ENCODE data around the gene RIOK2.

RIOK2 gene
- 17.6 to 29.2 (median 29.0) reads per million in 3 donors for total RNA-seq

- Histone ChIP-seq H3K27ac (ENCODE audit: insufficient read depth, low read length, poor library complexity, severe bottlenecking) (peak within 1 kb of the TSS; percentile 91), H3K9me3 (ENCODE audit: control insufficient read depth, low read length) (no peaks in the 10 kb centered on the region), H3K27me3 (replicated peaks; ENCODE audit: control insufficient read depth, insufficient read depth, low read length, poor library complexity, severe bottlenecking) (no peaks in the 10 kb centered on the region), H3K4me1 (ENCODE audit: control insufficient read depth, insufficient read depth, low read length, poor library complexity, severe bottlenecking) (peaks cover 7% of the 10 kb centered on the region), H3K4me3 (ENCODE audit: insufficient read depth, low read depth, low read length, poor library complexity, severe bottlenecking) (peak within 1 kb of the TSS; percentile 92), H3K36me3 (ENCODE audit: control insufficient read depth, insufficient read depth, low read length) (peaks cover 8% of the 10 kb centered on the region)
- DNase-seq: peak; percentile 76 to 84 (median 80)
These were observed at the start of gene RIOK2 for GRCh38 chr5:97183100-97183929. Gene RIOK2, minus strand, starts transcription at chr5:97183247. Its CDS starts 56 bp downstream, at chr5:97183191.

- H3K27me3 ChIP-seq (replicated peaks; ENCODE audit: control insufficient read depth, insufficient read depth, low read length, poor library complexity, severe bottlenecking): no peaks in the 10 kb centered on the region
- H3K9me3 ChIP-seq (ENCODE audit: control insufficient read depth, low read length): no peaks in the 10 kb centered on the region
- no peak for DNase-seq
- no peak overlapping the region for H3K27ac ChIP-seq (ENCODE audit: insufficient read depth, low read length, poor library complexity, severe bottlenecking)
- no peaks in the 10 kb centered on the region for H3K36me3 ChIP-seq (ENCODE audit: control insufficient read depth, insufficient read depth, low read length)
- H3K4me1 ChIP-seq (ENCODE audit: control insufficient read depth, insufficient read depth, low read length, poor library complexity, severe bottlenecking): no peaks in the 10 kb centered on the region
- no peak overlapping the region for H3K4me3 ChIP-seq (ENCODE audit: insufficient read depth, low read depth, low read length, poor library complexity, severe bottlenecking)
These were observed 48.1 kb upstream of the RIOK2 start for GRCh38 chr5:97231025-97231636.

- no peaks in the 10 kb centered on the region for H3K36me3 ChIP-seq (ENCODE audit: control insufficient read depth, insufficient read depth, low read length)
- no peak for DNase-seq
- no peak overlapping the region for H3K4me3 ChIP-seq (ENCODE audit: insufficient read depth, low read depth, low read length, poor library complexity, severe bottlenecking)
- H3K4me1 ChIP-seq (ENCODE audit: control insufficient read depth, insufficient read depth, low read length, poor library complexity, severe bottlenecking): no peaks in the 10 kb centered on the region
- H3K9me3 ChIP-seq (ENCODE audit: control insufficient read depth, low read length): no peaks in the 10 kb centered on the region
- H3K27me3 ChIP-seq (replicated peaks; ENCODE audit: control insufficient read depth, insufficient read depth, low read length, poor library complexity, severe bottlenecking): no peaks in the 10 kb centered on the region
- no peak overlapping the region for H3K27ac ChIP-seq (ENCODE audit: insufficient read depth, low read length, poor library complexity, severe bottlenecking)
These were observed 46.7 kb upstream of the RIOK2 start for GRCh38 chr5:97229688-97230285.

GRCh38 chr5:97229196-97229595 lies 46.1 kb upstream of the RIOK2 start:
- no peaks in the 10 kb centered on the region for H3K9me3 ChIP-seq (ENCODE audit: control insufficient read depth, low read length)
- H3K27ac ChIP-seq (ENCODE audit: insufficient read depth, low read length, poor library complexity, severe bottlenecking): no peak overlapping the region
- no peaks in the 10 kb centered on the region for H3K36me3 ChIP-seq (ENCODE audit: control insufficient read depth, insufficient read depth, low read length)
- DNase-seq: no peak
- no peak overlapping the region for H3K4me3 ChIP-seq (ENCODE audit: insufficient read depth, low read depth, low read length, poor library complexity, severe bottlenecking)
- H3K4me1 ChIP-seq (ENCODE audit: control insufficient read depth, insufficient read depth, low read length, poor library complexity, severe bottlenecking): no peaks in the 10 kb centered on the region
- H3K27me3 ChIP-seq (replicated peaks; ENCODE audit: control insufficient read depth, insufficient read depth, low read length, poor library complexity, severe bottlenecking): no peaks in the 10 kb centered on the region

- Histone ChIP-seq H3K4me1 (ENCODE audit: control insufficient read depth, insufficient read depth, low read length, poor library complexity, severe bottlenecking) (no peaks in the 10 kb centered on the region), H3K27ac (ENCODE audit: insufficient read depth, low read length, poor library complexity, severe bottlenecking) (no peak overlapping the region), H3K36me3 (ENCODE audit: control insufficient read depth, insufficient read depth, low read length) (no peaks in the 10 kb centered on the region), H3K27me3 (replicated peaks; ENCODE audit: control insufficient read depth, insufficient read depth, low read length, poor library complexity, severe bottlenecking) (no peaks in the 10 kb centered on the region), H3K9me3 (ENCODE audit: control insufficient read depth, low read length) (no peaks in the 10 kb centered on the region), H3K4me3 (ENCODE audit: insufficient read depth, low read depth, low read length, poor library complexity, severe bottlenecking) (no peak overlapping the region)
- DNase-seq: no peak
These were observed 42.2 kb upstream of the RIOK2 start for GRCh38 chr5:97225222-97225621.

- Histone ChIP-seq H3K36me3 (ENCODE audit: control insufficient read depth, insufficient read depth, low read length) (no peaks in the 10 kb centered on the region), H3K9me3 (ENCODE audit: control insufficient read depth, low read length) (no peaks in the 10 kb centered on the region), H3K27me3 (replicated peaks; ENCODE audit: control insufficient read depth, insufficient read depth, low read length, poor library complexity, severe bottlenecking) (no peaks in the 10 kb centered on the region), H3K27ac (ENCODE audit: insufficient read depth, low read length, poor library complexity, severe bottlenecking) (no peak overlapping the region), H3K4me3 (ENCODE audit: insufficient read depth, low read depth, low read length, poor library complexity, severe bottlenecking) (no peak overlapping the region), H3K4me1 (ENCODE audit: control insufficient read depth, insufficient read depth, low read length, poor library complexity, severe bottlenecking) (no peaks in the 10 kb centered on the region)
- DNase-seq: no peak
These were observed 41.2 kb upstream of the RIOK2 start for GRCh38 chr5:97224112-97224750.

GRCh38 chr5:97223596-97223995 lies 40.5 kb upstream of the RIOK2 start:
- DNase-seq: no peak
- Histone ChIP-seq H3K4me1 (ENCODE audit: control insufficient read depth, insufficient read depth, low read length, poor library complexity, severe bottlenecking) (no peaks in the 10 kb centered on the region), H3K4me3 (ENCODE audit: insufficient read depth, low read depth, low read length, poor library complexity, severe bottlenecking) (no peak overlapping the region), H3K36me3 (ENCODE audit: control insufficient read depth, insufficient read depth, low read length) (no peaks in the 10 kb centered on the region), H3K9me3 (ENCODE audit: control insufficient read depth, low read length) (no peaks in the 10 kb centered on the region), H3K27ac (ENCODE audit: insufficient read depth, low read length, poor library complexity, severe bottlenecking) (no peak overlapping the region), H3K27me3 (replicated peaks; ENCODE audit: control insufficient read depth, insufficient read depth, low read length, poor library complexity, severe bottlenecking) (no peaks in the 10 kb centered on the region)

- Histone ChIP-seq H3K4me3 (ENCODE audit: insufficient read depth, low read depth, low read length, poor library complexity, severe bottlenecking) (no peak overlapping the region), H3K36me3 (ENCODE audit: control insufficient read depth, insufficient read depth, low read length) (no peaks in the 10 kb centered on the region), H3K4me1 (ENCODE audit: control insufficient read depth, insufficient read depth, low read length, poor library complexity, severe bottlenecking) (no peaks in the 10 kb centered on the region), H3K27me3 (replicated peaks; ENCODE audit: control insufficient read depth, insufficient read depth, low read length, poor library complexity, severe bottlenecking) (no peaks in the 10 kb centered on the region), H3K9me3 (ENCODE audit: control insufficient read depth, low read length) (no peaks in the 10 kb centered on the region), H3K27ac (ENCODE audit: insufficient read depth, low read length, poor library complexity, severe bottlenecking) (no peak overlapping the region)
- DNase-seq: no peak
These were observed 26.3 kb upstream of the RIOK2 start for GRCh38 chr5:97209343-97209742.

GRCh38 chr5:97208714-97209113 lies 25.7 kb upstream of the RIOK2 start:
- Histone ChIP-seq H3K4me3 (ENCODE audit: insufficient read depth, low read depth, low read length, poor library complexity, severe bottlenecking) (no peak overlapping the region), H3K27me3 (replicated peaks; ENCODE audit: control insufficient read depth, insufficient read depth, low read length, poor library complexity, severe bottlenecking) (no peaks in the 10 kb centered on the region), H3K27ac (ENCODE audit: insufficient read depth, low read length, poor library complexity, severe bottlenecking) (no peak overlapping the region), H3K36me3 (ENCODE audit: control insufficient read depth, insufficient read depth, low read length) (no peaks in the 10 kb centered on the region), H3K4me1 (ENCODE audit: control insufficient read depth, insufficient read depth, low read length, poor library complexity, severe bottlenecking) (no peaks in the 10 kb centered on the region), H3K9me3 (ENCODE audit: control insufficient read depth, low read length) (no peaks in the 10 kb centered on the region)
- DNase-seq: no peak

Data from effector memory CD4-positive, alpha-beta T cell (primary cell).